BLaER1 treated with 17β-estradiol and CSF1 and Interleukin-3, amounts not matched to agents 10 nM and 100 nM (cell line): ENCODE measurements around the gene TNNT3.

Source experiments
- H3K27ac ChIP-seq, 11 experiments: shearing (Covaris generic); formaldehyde crosslinking; 2 replicates each; pipeline ENCODE4 v1.8.1; 2022
- H3K27me3 ChIP-seq, 11 experiments: shearing (Covaris generic); formaldehyde crosslinking; 2 replicates each; pipeline ENCODE4 v1.8.1; 2022
- H3K36me3 ChIP-seq, 11 experiments: shearing (Covaris generic); formaldehyde crosslinking; 2 replicates each; pipeline ENCODE4 v1.8.1; 2022
- H3K4me1 ChIP-seq, 10 experiments: shearing (Covaris generic); formaldehyde crosslinking; 2 replicates each; pipeline ENCODE4 v1.8.1; 2022
- H3K4me2 ChIP-seq, 11 experiments: shearing (Covaris generic); formaldehyde crosslinking; 2 replicates each; pipeline ENCODE4 v1.8.1; 2022
- H3K4me3 ChIP-seq, 10 experiments: shearing (Covaris generic); formaldehyde crosslinking; 2 replicates each; pipeline ENCODE4 v1.8.1; 2022
- H3K9ac ChIP-seq, 11 experiments: shearing (Covaris generic); formaldehyde crosslinking; 2 replicates each; pipeline ENCODE4 v1.8.1; 2022
- H3K9me3 ChIP-seq, 11 experiments: shearing (Covaris generic); formaldehyde crosslinking; replicated peaks in 1 of 11; 2 replicates each; pipeline ENCODE4 v1.8.1; 2022
- H4K20me1 ChIP-seq, 11 experiments: shearing (Covaris generic); formaldehyde crosslinking; 2 replicates each; pipeline ENCODE4 v1.8.1; 2022
- Cebpa-rat ChIP-seq, 11 experiments: shearing (Covaris generic); IDR thresholded peaks; 2 replicates each; pipeline ENCODE4 v1.8.1; 2022

Gene TNNT3

DNA sequence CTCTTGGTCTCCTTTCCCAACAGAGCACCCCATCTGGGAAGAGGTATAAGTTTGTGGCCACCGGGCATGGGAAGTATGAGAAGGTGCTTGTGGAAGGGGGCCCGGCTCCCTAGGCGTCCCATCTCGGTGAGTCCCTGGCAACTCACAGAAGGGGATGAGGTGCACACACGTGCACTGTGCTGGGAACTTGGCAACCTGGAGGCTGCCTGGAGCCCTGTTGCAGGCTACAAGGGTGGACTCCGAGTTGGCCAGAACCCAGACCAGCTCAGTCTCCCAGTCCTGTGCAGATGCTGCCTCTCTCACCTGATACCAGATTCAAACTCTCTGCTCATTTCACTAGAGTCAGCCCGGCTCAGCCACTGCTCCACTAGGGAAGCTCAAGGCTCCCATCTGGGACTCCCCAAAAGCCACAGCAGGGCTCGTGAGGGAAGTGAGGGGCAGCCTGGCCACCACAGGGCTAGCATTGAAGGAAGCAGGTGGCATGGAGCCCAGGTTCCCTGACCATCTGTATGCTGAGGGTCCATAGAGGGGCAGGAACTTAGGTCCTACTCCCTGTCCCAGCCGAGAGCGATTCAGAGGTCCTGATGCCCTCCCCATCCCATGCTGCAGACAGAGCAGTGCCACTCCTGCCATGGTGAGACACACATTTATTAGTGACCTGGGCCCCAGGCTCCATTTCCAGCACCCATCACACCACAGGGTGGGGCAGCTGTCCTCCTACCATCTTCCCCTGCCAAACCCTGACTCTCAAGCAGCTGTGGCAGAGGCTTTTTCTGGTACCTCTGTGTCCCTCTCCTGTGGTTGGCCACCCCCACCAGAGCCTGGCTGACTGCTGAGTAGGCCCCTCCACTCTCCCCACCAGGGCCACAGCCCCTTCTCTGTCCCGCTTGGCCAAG lies 31.8 kb upstream of the TNNT3 start:
- H3K4me1 ChIP-seq: peaks cover 43 to 71% (median 65%) of the 10 kb centered on the region in 10 experiments
- peak overlapping the region in 8 of 11 experiments; percentile 2 to 81 (median 78); a peak in 11 of 22 replicates for H3K9ac ChIP-seq
- H3K27me3 ChIP-seq: peaks cover 0 to 6% (median 0%) of the 10 kb centered on the region in 11 experiments; a peak in 3 of 22 replicates
- peak overlapping the region; percentile 77 to 100 (median 99) for H3K4me2 ChIP-seq
- H4K20me1 ChIP-seq: 0 out of 22 replicates have a peak, but pooled peaks cover 0 to 3% (median 0%) of the 10 kb centered on the region in 11 experiments
- no peaks in the 10 kb centered on the region for H3K9me3 ChIP-seq
- TF ChIP-seq Cebpa-rat (IDR thresholded peaks at IDR 0.05): no peak
- H3K27ac ChIP-seq: peak overlapping the region in 7 of 11 experiments; percentile 78 to 87 (median 83); a peak in 13 of 22 replicates
- no peak overlapping the region for H3K4me3 ChIP-seq
- H3K36me3 ChIP-seq: peaks cover 0 to 20% (median 0%) of the 10 kb centered on the region in 11 experiments; a peak in 5 of 22 replicates

DNA sequence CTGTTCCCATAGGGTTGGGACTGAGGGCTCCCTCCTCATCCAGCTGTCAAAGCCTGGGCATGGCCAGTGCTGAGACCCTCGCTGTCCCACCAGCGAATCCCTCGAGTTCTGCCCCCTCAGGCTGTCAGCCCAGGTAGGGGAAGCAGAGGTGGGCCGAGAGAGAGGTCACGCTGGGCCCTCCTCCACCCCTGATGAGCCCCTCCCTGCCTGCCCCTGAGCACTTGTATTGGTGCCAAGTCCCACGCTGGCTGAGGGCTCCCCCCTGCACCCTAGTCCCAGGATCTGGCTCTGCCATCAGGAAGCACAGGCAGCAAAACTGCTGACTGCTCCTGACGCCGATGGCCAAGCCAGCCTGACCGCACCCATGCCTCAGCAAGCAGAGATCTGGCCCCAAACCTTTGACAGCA lies 31.2 kb upstream of the TNNT3 start:
- H3K27ac ChIP-seq: peak overlapping the region in 9 of 11 experiments; percentile 74 to 87 (median 83); a peak in 17 of 22 replicates
- no peak for TF ChIP-seq Cebpa-rat (IDR thresholded peaks at IDR 0.05)
- H3K9me3 ChIP-seq: no peaks in the 10 kb centered on the region
- H3K4me1 ChIP-seq: peaks cover 40 to 65% (median 59%) of the 10 kb centered on the region in 10 experiments
- H3K27me3 ChIP-seq: peaks cover 0 to 6% (median 0%) of the 10 kb centered on the region in 11 experiments; a peak in 3 of 22 replicates
- H3K4me3 ChIP-seq: no peak overlapping the region
- peak overlapping the region; percentile 2 to 81 (median 79); a peak in 16 of 22 replicates for H3K9ac ChIP-seq
- peaks cover 0 to 20% (median 0%) of the 10 kb centered on the region in 11 experiments; a peak in 5 of 22 replicates for H3K36me3 ChIP-seq
- peak overlapping the region; percentile 77 to 100 (median 99) for H3K4me2 ChIP-seq
- no peaks in the 10 kb centered on the region for H4K20me1 ChIP-seq

GRCh38 chr11:1888811-1889210 lies 30.7 kb upstream of the TNNT3 start:
- H3K27me3 ChIP-seq: peaks cover 0 to 6% (median 0%) of the 10 kb centered on the region in 11 experiments; a peak in 3 of 22 replicates
- TF ChIP-seq Cebpa-rat (IDR thresholded peaks at IDR 0.05): no peak
- H4K20me1 ChIP-seq: no peaks in the 10 kb centered on the region
- H3K27ac ChIP-seq: peak overlapping the region in 9 of 11 experiments; percentile 74 to 87 (median 83); a peak in 18 of 22 replicates
- peak overlapping the region in 10 of 11 experiments; percentile 64 to 81 (median 79); a peak in 20 of 22 replicates for H3K9ac ChIP-seq
- H3K9me3 ChIP-seq: no peaks in the 10 kb centered on the region
- H3K4me3 ChIP-seq: peak overlapping the region in 8 of 10 experiments; percentile 51 to 69 (median 58); a peak in 9 of 20 replicates
- peaks cover 40 to 60% (median 54%) of the 10 kb centered on the region in 10 experiments for H3K4me1 ChIP-seq
- peaks cover 0 to 20% (median 0%) of the 10 kb centered on the region in 11 experiments; a peak in 5 of 22 replicates for H3K36me3 ChIP-seq
- peak overlapping the region; percentile 77 to 100 (median 99) for H3K4me2 ChIP-seq

- Histone ChIP-seq H3K36me3 (peaks cover 0 to 17% (median 0%) of the 10 kb centered on the region in 11 experiments; a peak in 5 of 22 replicates), H3K27ac (peak overlapping the region in 10 of 11 experiments; percentile 45 to 87 (median 81); a peak in 20 of 22 replicates), H3K9me3 (no peaks in the 10 kb centered on the region), H3K4me2 (peak overlapping the region; percentile 77 to 100 (median 99)), H3K4me3 (peak overlapping the region in 8 of 10 experiments; percentile 51 to 69 (median 58); a peak in 16 of 20 replicates), H3K27me3 (peaks cover 0 to 6% (median 0%) of the 10 kb centered on the region in 11 experiments; a peak in 3 of 22 replicates), H3K9ac (peak overlapping the region; percentile 64 to 81 (median 79); a peak in 21 of 22 replicates), H3K4me1 (peaks cover 40 to 56% (median 51%) of the 10 kb centered on the region in 10 experiments), H4K20me1 (no peaks in the 10 kb centered on the region)
- TF ChIP-seq Cebpa-rat (IDR thresholded peaks at IDR 0.05): no peak
Measured at GRCh38 chr11:1889224-1889930, 30.1 kb upstream of the TNNT3 start.

- Histone ChIP-seq H3K4me1 (peaks cover 40 to 56% (median 51%) of the 10 kb centered on the region in 10 experiments), H3K9ac (peak overlapping the region; percentile 64 to 81 (median 79); a peak in 21 of 22 replicates), H3K4me3 (peak overlapping the region in 8 of 10 experiments; percentile 51 to 69 (median 58); a peak in 16 of 20 replicates), H3K27me3 (peaks cover 0 to 6% (median 0%) of the 10 kb centered on the region in 11 experiments; a peak in 3 of 22 replicates), H3K27ac (peak overlapping the region in 10 of 11 experiments; percentile 45 to 87 (median 81); a peak in 20 of 22 replicates), H3K4me2 (peak overlapping the region; percentile 77 to 100 (median 99)), H4K20me1 (no peaks in the 10 kb centered on the region), H3K9me3 (no peaks in the 10 kb centered on the region), H3K36me3 (peaks cover 0 to 9% (median 0%) of the 10 kb centered on the region in 11 experiments; a peak in 4 of 22 replicates)
- no peak for TF ChIP-seq Cebpa-rat (IDR thresholded peaks at IDR 0.05)
Measured at GRCh38 chr11:1889941-1890855, 29.3 kb upstream of the TNNT3 start.

- TF ChIP-seq Cebpa-rat (IDR thresholded peaks at IDR 0.05): no peak
- Histone ChIP-seq H3K4me1 (peaks cover 40 to 56% (median 51%) of the 10 kb centered on the region in 10 experiments), H3K4me2 (peak overlapping the region; percentile 77 to 100 (median 99)), H3K27me3 (peaks cover 0 to 6% (median 0%) of the 10 kb centered on the region in 11 experiments; a peak in 3 of 22 replicates), H3K4me3 (peak overlapping the region in 8 of 10 experiments; percentile 51 to 69 (median 58); a peak in 15 of 20 replicates), H3K27ac (peak overlapping the region in 9 of 11 experiments; percentile 74 to 87 (median 83); a peak in 15 of 22 replicates), H3K9me3 (no peaks in the 10 kb centered on the region), H3K9ac (peak overlapping the region; percentile 15 to 81 (median 79); a peak in 19 of 22 replicates), H3K36me3 (no peaks in the 10 kb centered on the region; a peak in 1 of 22 replicates), H4K20me1 (no peaks in the 10 kb centered on the region)
Measured at GRCh38 chr11:1890856-1891830, 28.4 kb upstream of the TNNT3 start.
